ENCODE measurements around the gene DNAJA3. TPM values are rescaled to one million over a fixed set of nuclear protein-coding genes. Genes with fewer than 3 reads are reported as not detected.
A peak's percentile ranks its signal among the peaks of the same experiment; 100 is the strongest.

DNAJA3 gene
- total RNA-seq, 1 experiment from 2014 or later: 56.2 TPM

DNA sequence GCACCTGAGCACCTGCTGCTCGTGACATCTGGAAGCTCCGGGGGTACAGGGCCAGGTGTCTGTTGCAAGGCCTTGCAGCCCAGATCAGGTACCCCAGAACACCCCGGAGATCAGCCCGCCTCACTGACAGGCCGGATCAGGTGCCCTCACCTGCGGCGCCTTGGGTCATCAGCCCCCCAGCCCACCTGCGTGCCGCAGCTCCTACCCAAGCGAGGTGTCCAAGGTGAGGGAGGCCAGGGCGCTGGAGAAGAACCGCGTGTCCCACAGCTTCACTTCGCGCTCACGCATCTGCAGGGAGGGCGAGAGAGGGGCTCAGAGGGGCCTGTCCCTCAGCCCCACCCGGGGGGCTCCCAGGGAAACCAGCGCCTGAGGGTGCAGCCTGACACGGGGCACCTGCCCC, 37.9 kb upstream of the DNAJA3 start:
- no peak for DNase-seq
- no peaks in the 10 kb centered on the region for H3K9me3 Mint-ChIP-seq
- no CpG with 5 or more reads among the region's 20 CpGs for WGBS (ENCODE audit: extremely low coverage, insufficient read length, low lambda C conversion rate)

More for the DNA sequence above, 37.9 kb upstream of the DNAJA3 start:
- no peak overlapping the region for H4K91ac ChIP-seq (ENCODE audit: insufficient read length, low read depth, low read length)
- no peak overlapping the region for H2AFZ ChIP-seq (ENCODE audit: low read length)
- H3K4me3 Mint-ChIP-seq: no peak overlapping the region
- H3K9ac ChIP-seq (ENCODE audit: extremely low read depth, insufficient read length, low read length): no peak overlapping the region
- H3K27ac Mint-ChIP-seq: no peak overlapping the region
- H2BK12ac ChIP-seq (ENCODE audit: insufficient read length, low read depth, low read length): no peak overlapping the region
- H2BK5ac ChIP-seq (ENCODE audit: insufficient read length, low read length): no peak overlapping the region
- H3K9me3 ChIP-seq (ENCODE audit: control insufficient read depth, low read depth, low read length): no peaks in the 10 kb centered on the region
- H3K23me2 ChIP-seq (ENCODE audit: insufficient read length, low read depth, low read length, poor library complexity, severe bottlenecking): no peaks in the 10 kb centered on the region
- peaks cover 32 to 38% of the 10 kb centered on the region in 2 experiments for H3K4me1 Mint-ChIP-seq
- H3K79me1 ChIP-seq (ENCODE audit: insufficient read depth, low read depth, low read length, poor library complexity, severe bottlenecking): no peaks in the 10 kb centered on the region
- no peak overlapping the region for H2BK120ac ChIP-seq (ENCODE audit: low read depth, low read length, poor library complexity, severe bottlenecking)
- H3K27me3 ChIP-seq (ENCODE audit: insufficient read depth, low read length): no peaks in the 10 kb centered on the region
- H3K14ac ChIP-seq (ENCODE audit: insufficient read depth, low read length): no peak overlapping the region; the same call in 1 of the 2 replicates
- peaks cover under 1% of the 10 kb centered on the region; the same call in 1 of the 2 replicates for H3K4me1 ChIP-seq (ENCODE audit: insufficient read depth, low read length)
- peak overlapping the region; percentile 65 for H3K18ac ChIP-seq (ENCODE audit: insufficient read length, low read depth, low read length)
- H3K4ac ChIP-seq (ENCODE audit: low read depth, low read length): no peak overlapping the region
- TF ChIP-seq, protein P1, sequence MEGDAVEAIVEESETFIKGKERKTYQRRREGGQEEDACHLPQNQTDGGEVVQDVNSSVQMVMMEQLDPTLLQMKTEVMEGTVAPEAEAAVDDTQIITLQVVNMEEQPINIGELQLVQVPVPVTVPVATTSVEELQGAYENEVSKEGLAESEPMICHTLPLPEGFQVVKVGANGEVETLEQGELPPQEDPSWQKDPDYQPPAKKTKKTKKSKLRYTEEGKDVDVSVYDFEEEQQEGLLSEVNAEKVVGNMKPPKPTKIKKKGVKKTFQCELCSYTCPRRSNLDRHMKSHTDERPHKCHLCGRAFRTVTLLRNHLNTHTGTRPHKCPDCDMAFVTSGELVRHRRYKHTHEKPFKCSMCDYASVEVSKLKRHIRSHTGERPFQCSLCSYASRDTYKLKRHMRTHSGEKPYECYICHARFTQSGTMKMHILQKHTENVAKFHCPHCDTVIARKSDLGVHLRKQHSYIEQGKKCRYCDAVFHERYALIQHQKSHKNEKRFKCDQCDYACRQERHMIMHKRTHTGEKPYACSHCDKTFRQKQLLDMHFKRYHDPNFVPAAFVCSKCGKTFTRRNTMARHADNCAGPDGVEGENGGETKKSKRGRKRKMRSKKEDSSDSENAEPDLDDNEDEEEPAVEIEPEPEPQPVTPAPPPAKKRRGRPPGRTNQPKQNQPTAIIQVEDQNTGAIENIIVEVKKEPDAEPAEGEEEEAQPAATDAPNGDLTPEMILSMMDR (conservative IDR thresholded peaks at IDR 0.05): no peak
- no peaks in the 10 kb centered on the region for H3K27me3 Mint-ChIP-seq (ENCODE audit: low read depth)
- H3K23ac ChIP-seq (ENCODE audit: insufficient read length, low read depth, low read length): no peak overlapping the region
- H3K79me2 ChIP-seq (ENCODE audit: insufficient read depth, low read length): no peaks in the 10 kb centered on the region
- H2BK15ac ChIP-seq (ENCODE audit: low read depth, low read length): no peak overlapping the region
- H3K4me2 ChIP-seq (ENCODE audit: insufficient read depth, insufficient read length, low read length): no peak overlapping the region
- H4K20me1 ChIP-seq (ENCODE audit: control insufficient read depth, insufficient read depth, insufficient read length): no peaks in the 10 kb centered on the region
- no peak overlapping the region for H4K8ac ChIP-seq (replicated peaks; ENCODE audit: insufficient read length, low read depth, low read length)
- no peak overlapping the region for H2BK20ac ChIP-seq (ENCODE audit: low read depth, low read length, poor library complexity, severe bottlenecking)
- peaks cover 0 to 6% (median 2%) of the 10 kb centered on the region in 3 experiments; a peak in 4 of 7 replicates for H3K36me3 Mint-ChIP-seq (ENCODE audit: insufficient read depth in 1 of 3, low read depth in 3 of 3)
- H3K27ac ChIP-seq (ENCODE audit: insufficient read length, low read depth, low read length): no peak overlapping the region
- H3K56ac ChIP-seq (ENCODE audit: insufficient read length, low read depth, low read length): no peak overlapping the region
- H3T11ph ChIP-seq (ENCODE audit: low read length): no peak overlapping the region
- H4K5ac ChIP-seq (ENCODE audit: insufficient read length, low read depth, low read length): no peak overlapping the region
- no peak overlapping the region for H2AK5ac ChIP-seq (ENCODE audit: insufficient read length, low read length)

Data from H9 (cell line).